HG03103 (cell line): ENCODE results near the gene COX7A2L.
"Not testable (repeated sequence)": the region's sequence is repeated elsewhere in the genome, so short reads cannot be mapped to it uniquely, and the experiment has no call there.

Experiments used
- ATAC-seq: cut with Tn5 transposase; IDR thresholded peaks from one replicate; pipeline ENCODE4 v1.9.1; 2021; ENCODE audit warnings: low read depth; ENCODE audit not compliant: unreplicated experiment

The COX7A2L gene

GRCh38 chr2:42340045-42340937 is 20.7 kb downstream of the COX7A2L start:
- no peak for ATAC-seq

DNA sequence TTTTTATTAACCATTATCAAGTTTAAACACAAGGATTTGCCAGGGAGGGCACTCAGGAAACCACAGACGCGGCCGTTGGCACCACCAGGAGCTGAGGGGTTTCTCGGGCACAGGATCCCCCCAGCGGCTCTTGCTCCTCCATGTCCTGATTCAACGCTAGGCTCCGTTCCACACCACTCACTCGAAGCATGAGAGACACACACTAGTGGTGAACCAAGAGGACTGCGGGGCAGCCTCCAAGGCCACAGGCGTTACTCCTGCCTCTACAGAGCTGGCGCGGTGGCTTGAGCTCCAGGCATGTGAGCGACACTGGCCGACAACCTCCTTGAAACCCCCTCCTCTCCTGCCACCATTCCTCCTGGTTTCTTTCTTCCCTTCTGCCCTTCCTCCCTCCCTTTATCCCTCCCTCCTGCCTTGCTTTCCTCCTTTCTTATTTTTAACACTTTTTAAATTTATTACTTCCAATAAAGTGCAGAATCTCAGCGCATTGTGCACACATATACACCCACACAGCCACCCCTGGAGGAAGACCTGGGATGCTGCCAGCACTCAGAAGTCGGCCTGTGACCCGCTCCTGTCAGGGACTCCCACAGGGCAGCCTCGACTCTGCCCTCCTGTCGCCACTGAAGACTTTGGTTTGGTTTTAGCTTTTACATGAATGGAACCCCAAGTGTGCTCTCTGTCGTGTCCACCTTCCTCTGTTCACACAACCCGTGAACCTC is 21.7 kb downstream of the COX7A2L start:
- no peak for ATAC-seq

GRCh38 chr2:42338567-42339190 is 22.3 kb downstream of the COX7A2L start:
- no peak for ATAC-seq

GRCh38 chr2:42337846-42338566 is 23.0 kb downstream of the COX7A2L start:
- ATAC-seq: no peak

DNA sequence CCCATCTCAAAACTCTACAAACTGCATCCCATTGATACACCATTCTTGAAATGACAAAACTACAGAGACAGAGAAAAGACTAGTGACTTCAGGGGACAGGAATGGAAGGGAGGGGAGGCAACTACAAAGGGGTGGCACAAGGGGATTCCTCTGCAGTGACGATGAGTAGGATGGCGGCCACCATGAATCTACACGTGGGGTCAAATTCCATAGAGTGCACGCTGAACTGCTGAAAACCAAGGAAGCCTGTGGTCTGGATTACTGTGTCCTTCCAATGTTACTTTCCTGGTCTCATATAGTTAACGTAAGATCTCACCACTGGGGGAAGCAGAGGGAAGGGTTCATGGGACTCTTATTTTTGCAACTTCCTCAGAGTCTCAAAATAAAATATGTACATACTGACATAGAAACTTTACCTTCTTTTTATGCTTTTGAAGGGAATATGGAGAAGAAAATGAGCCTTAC is 23.6 kb downstream of the COX7A2L start:
- no peak for ATAC-seq

GRCh38 chr2:42336361-42336965 is 24.6 kb downstream of the COX7A2L start:
- ATAC-seq: no peak

DNA sequence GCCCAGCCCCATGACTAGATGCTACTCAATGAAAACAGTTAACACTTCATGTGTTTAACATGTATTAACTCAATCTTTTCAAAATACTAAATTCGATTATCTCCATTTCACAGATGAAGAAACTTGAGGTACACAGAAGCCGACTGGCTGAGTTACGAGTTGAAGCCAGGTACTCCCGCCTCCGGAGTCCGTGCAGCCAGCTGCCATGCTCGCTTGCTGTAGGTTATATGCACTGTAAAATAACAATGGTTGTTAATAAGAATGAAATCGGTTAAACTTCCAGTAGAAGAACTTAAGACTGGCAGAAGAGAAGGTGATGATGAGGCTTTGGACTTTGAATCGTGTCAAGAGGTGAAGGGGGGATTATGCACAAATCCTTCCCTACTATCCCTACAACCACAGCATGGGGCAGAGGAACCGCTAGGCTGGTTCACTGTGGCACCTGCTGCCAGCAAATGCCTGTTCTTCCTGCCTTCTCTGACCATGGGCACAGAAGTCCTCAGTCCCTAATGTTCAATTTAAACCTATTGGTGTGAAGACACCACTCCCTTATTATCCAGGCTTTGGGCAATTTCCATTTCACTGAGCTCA is 25.4 kb downstream of the COX7A2L start:
- no peak for ATAC-seq

DNA sequence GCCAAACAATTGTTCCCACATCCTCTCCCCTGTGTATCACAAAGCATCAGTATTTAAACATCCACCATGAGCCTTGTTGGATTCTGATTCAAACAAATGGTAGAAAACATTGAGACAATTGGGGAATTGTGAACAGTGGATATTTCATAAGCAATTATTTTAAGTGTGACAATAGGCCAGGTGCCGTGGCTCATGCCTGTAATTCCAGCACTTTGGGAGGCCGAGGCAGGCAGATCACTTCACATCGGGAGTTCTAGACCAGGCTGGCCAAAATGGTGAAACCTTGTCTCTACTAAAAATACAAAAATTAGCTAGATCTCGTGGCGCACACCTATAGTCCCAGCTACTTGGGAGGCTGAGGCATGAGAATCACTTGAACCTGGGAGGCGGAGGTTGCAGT is 26.2 kb downstream of the COX7A2L start:
- ATAC-seq: not testable (repeated sequence)

GRCh38 chr2:42334220-42334619 is 26.8 kb downstream of the COX7A2L start:
- ATAC-seq: no peak

GRCh38 chr2:42333579-42333978 is 27.4 kb downstream of the COX7A2L start:
- no peak for ATAC-seq

DNA sequence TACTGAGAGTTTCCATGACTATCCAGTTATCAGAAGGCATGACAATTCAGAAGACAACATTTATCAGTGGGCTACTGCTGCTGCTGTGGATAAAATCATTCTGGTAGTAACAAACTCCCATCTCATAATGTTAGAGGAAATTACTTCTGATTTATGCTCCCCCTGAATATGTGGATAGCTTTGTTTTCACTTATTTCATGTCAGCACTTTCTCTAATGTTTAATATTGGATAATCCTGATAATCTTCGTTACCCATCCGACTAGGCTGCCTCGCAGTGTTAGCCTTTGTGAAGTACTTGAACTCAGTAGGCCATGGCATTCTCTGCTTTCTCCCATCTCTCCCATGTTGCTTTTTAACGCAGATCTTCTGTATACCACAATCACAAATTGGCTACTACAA is 28.4 kb downstream of the COX7A2L start:
- ATAC-seq: no peak

DNA sequence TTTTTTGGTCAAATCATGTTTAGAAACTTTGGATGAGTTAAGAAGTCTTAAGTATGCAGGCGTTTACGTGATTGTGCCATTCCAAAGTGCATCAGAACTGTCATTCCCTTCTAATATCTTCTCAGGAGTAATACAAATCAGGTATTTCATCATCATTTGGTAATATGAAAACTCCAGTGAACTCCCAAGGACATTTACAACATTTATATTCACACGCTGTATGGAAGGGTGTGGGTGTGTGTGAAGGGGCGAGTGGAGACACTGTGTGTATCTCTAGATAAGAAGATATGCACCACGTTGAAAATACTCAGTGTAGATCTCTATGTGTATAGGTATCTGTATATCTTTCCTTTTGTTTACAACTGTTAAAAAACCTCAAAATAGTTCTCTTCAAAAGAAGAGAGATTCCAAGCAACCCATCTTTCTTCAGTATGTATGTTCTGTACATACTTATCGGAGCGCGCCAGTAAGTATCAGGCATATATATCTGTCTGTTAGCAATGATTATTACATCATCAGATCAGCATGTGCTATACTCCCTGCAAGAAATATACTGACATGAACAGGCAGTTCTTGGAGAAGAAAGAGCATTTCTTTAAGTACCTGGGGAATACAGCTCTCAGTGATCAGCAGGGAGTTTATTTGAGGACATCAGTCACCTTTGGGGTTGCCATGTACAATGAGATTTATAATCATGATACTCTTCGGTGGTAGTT is 29.3 kb downstream of the COX7A2L start:
- no peak for ATAC-seq

DNA sequence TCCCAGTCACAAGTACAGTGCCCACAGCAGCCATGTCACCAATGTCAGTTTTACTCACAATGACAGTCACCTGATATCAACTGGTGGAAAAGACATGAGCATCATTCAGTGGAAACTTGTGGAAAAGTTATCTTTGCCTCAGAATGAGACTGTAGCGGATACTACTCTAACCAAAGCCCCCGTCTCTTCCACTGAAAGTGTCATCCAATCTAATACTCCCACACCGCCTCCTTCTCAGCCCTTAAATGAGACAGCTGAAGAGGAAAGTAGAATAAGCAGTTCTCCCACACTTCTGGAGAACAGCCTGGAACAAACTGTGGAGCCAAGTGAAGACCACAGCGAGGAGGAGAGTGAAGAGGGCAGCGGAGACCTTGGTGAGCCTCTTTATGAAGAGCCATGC is 31.3 kb downstream of the COX7A2L start:
- ATAC-seq: no peak

GRCh38 chr2:42328923-42329322 is 32.1 kb downstream of the COX7A2L start:
- ATAC-seq: no peak

DNA sequence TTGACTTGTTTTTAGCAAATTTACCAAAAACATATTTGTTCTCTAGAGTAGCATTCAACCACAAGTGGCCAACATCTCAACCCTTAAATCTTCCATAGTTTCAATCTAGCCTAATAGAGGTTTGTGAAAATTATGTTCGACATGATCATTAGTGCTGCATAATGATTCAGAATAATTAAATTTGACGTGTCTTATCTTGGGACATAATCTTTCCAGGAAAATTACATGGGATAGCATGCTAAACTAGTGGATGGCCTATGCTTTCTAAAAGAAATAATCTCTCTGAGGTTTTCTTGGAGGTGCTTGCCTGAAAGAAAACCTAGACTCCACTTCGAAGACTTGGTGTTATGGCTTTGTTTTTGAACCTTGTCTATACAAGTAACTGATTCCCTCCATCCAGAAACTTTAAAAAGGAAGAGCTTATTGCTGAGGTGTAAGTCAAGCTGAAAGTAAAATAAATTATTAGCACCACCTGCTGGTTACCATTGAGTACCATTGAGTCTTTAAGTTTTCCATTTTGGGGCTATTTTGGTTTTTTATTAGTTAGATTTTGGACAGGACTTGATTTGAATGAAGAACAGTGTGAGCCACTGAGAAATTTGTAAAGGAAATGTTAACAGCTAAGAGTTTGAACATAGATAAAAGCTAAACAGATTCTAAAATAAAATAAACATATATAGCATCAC is 32.7 kb downstream of the COX7A2L start:
- no peak for ATAC-seq

DNA sequence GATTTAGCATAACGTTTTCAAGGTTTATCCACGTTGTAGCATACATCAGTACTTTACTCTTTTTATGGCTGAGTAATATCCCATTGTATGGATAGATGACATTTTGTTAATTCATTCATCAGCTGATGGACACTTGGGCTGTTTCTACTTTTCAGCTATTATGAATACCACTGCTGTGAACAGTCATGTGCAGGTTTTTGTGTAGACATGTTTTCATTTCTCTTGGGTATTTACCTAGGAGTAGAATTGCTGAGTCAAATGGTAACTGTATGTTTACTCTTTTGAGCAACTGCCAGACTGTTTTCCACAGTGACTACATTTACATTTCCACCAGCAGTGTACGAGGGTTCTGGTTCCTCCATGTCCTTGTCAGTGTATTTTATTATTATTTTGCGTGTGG is 33.9 kb downstream of the COX7A2L start:
- no peak for ATAC-seq

DNA sequence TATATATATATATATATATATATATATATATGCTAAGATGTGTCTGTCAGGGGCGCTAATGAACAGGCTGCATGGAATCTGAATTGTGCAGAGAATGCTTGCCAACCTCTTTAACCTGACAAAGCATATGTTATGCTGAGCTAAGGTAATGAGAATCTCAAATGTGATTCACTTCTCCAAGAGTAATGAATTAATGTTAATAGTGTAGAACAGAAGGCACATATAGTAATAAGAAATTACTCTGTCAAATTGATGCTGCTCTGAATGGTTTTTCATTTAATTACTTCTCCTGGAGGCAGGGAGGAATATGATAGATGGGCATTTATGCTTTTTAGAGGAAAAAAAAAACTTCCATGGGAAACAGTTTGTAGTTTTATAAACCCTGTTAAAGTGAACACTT is 35.4 kb downstream of the COX7A2L start:
- ATAC-seq: no peak

DNA sequence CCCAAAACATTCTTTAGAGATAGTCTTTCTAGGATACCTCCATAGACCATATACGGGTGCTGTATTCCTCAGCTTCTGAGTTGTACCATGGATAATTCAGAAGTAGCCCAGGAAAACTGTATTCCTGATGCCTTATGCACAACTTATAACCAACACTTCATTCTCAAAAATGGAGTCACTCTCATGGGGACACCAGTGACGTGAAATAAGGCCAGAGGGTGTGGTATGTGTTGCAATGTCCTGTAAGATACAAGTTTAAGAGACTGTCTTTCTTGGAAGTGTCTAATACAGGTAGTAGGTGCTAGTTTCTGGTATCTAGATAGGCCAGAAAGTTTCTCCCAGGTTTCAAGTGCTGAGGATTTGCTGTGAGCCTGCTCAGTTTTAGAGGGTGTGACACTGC is 36.1 kb downstream of the COX7A2L start:
- ATAC-seq: no peak

GRCh38 chr2:42324244-42324643 is 36.8 kb downstream of the COX7A2L start:
- no peak for ATAC-seq
